GM12878 (cell line): Measurements from ENCODE around the gene MGMT. TPM values are rescaled to one million over a fixed set of nuclear protein-coding genes. Genes with fewer than 3 reads are reported as not detected.

Experiments
- ATAC-seq: fragments of 200-7000 bp; cut with Tn5 transposase; 3 replicates; pipeline ENCODE4 v1.9.1; 2020; ENCODE audit warnings: mild to moderate bottlenecking, moderate library complexity
- BruUV-seq: library from RNA; stranded (reverse); fragments of 400-500 nt; replicated peaks from 2 replicates; lab custom pipeline; 2021; lab: Mats Ljungman, UMichigan
- CTCF ChIA-PET: fragments of 300-600 bp; sonication (Branson Sonifier 250); formaldehyde crosslinking; extraction: SDS; loops from one replicate; lab custom pipeline; 2021; ENCODE audit warnings: inconsistent platforms; lab: Yijun Ruan, JAX
- POLR2A ChIA-PET: fragments of 350-600 bp; formaldehyde crosslinking; extraction: SDS; loops from one replicate; lab custom pipeline; 2021; ENCODE audit warnings: inconsistent platforms; lab: Charles Lee
- RAD21 ChIA-PET: fragments of 300-600 bp; sonication (Branson Sonifier 250); formaldehyde crosslinking; loops from one replicate; lab custom pipeline; 2023; ENCODE audit warnings: antibody characterized with exemption; ENCODE audit not compliant: unreplicated experiment; lab: Charles Lee
- SMC1A ChIA-PET: fragments of 300-600 bp; sonication (Branson Sonifier 250); formaldehyde crosslinking; loops from one replicate; lab custom pipeline; 2023; ENCODE audit not compliant: unreplicated experiment, uncharacterized antibody; lab: Charles Lee
- DNase-seq: peaks from one replicate; pipeline ENCODE4 v3.0.0-alpha.2; 2011; ENCODE audit warnings: low read depth, low spot score
- FAIRE-seq: peaks from 3 replicates; lab custom pipeline; 2011; peaks lifted over from hg19 to GRCh38; lab: Jason Lieb, UNC
- H2AFZ ChIP-seq: 2 replicates; pipeline ENCODE4 v1.6.0; 2011; ENCODE audit warnings: low read depth, low read length, control low read depth; ENCODE audit not compliant: control insufficient read depth
- H3K27ac ChIP-seq: 2 replicates; pipeline ENCODE4 v1.5.1; 2011; ENCODE audit warnings: control low read depth; ENCODE audit not compliant: control insufficient read depth, insufficient read depth
- H3K27me3 ChIP-seq, 2 experiments: replicated peaks in 1 of 2; 2 replicates each; pipeline versions ENCODE4 v1.6.0 to v1.6.1; 2011; ENCODE audit warnings: low read length in 1 of 2; ENCODE audit not compliant: control insufficient read depth in 2 of 2, insufficient read depth in 2 of 2
- H3K36me3 ChIP-seq, 2 experiments: 2 replicates each; pipeline ENCODE4 v1.5.1; 2011; ENCODE audit warnings: low read length in 1 of 2; ENCODE audit not compliant: control insufficient read depth in 2 of 2, insufficient read depth in 2 of 2
- H3K4me1 ChIP-seq: 2 replicates; pipeline ENCODE4 v1.6.1; 2011; ENCODE audit warnings: mild to moderate bottlenecking, low read length, moderate library complexity, mixed read lengths; ENCODE audit not compliant: control insufficient read depth, insufficient read depth
- H3K4me2 ChIP-seq: 2 replicates; pipeline ENCODE4 v1.6.0; 2011; ENCODE audit warnings: control low read depth; ENCODE audit not compliant: control insufficient read depth, insufficient read depth
- H3K4me3 ChIP-seq: fragments of 200-600 bp; sonication (generic); 2 replicates; pipeline ENCODE4 v1.5.1; 2016
- H3K79me2 ChIP-seq: 2 replicates; pipeline ENCODE4 v1.6.0; 2011; ENCODE audit warnings: low read length; ENCODE audit not compliant: control insufficient read depth, insufficient read depth
- H3K9ac ChIP-seq: 2 replicates; pipeline ENCODE4 v1.8.0; 2011; ENCODE audit warnings: low read length, control low read depth, mixed read lengths; ENCODE audit not compliant: control insufficient read depth, insufficient read depth
- H3K9me3 ChIP-seq: replicated peaks from 3 replicates; pipeline ENCODE4 v1.5.1; 2011; ENCODE audit warnings: mild to moderate bottlenecking, low read length; ENCODE audit not compliant: control insufficient read depth, insufficient read depth
- H4K20me1 ChIP-seq: 2 replicates; pipeline ENCODE4 v1.6.0; 2011; ENCODE audit not compliant: control insufficient read depth, insufficient read depth
- ATF7 ChIP-seq: fragments of 450-650 bp; IDR thresholded peaks from 2 replicates; pipeline ENCODE4 v1.6.1; 2016; ENCODE audit warnings: low read depth, mild to moderate bottlenecking
- BCL11A ChIP-seq: IDR thresholded peaks from 2 replicates; pipeline ENCODE4 v1.6.1; 2011; ENCODE audit warnings: low read depth, low read length
- BCL3 ChIP-seq: IDR thresholded peaks from 2 replicates; pipeline ENCODE4 v1.6.1; 2011; ENCODE audit warnings: borderline replicate concordance, low read depth, mild to moderate bottlenecking, moderate library complexity, low read length; ENCODE audit not compliant: insufficient read depth, poor library complexity, severe bottlenecking
- CBX5 ChIP-seq: sonication (generic); IDR thresholded peaks from 2 replicates; pipeline ENCODE4 v1.6.1; 2016; ENCODE audit warnings: low read depth, moderate library complexity, mild to moderate bottlenecking, inconsistent platforms
- MTA3 ChIP-seq: IDR thresholded peaks from 2 replicates; pipeline ENCODE4 v1.6.1; 2012; ENCODE audit warnings: low read length, inconsistent platforms, borderline replicate concordance
- PAX5 ChIP-seq: IDR thresholded peaks from 2 replicates; pipeline ENCODE4 v1.6.1; 2011; ENCODE audit warnings: low read depth, low read length, borderline replicate concordance
- SIX5 ChIP-seq: IDR thresholded peaks from 2 replicates; pipeline ENCODE4 v1.6.1; 2011; ENCODE audit warnings: mild to moderate bottlenecking, low read depth, low read length, moderate library complexity; ENCODE audit not compliant: severe bottlenecking
- SMARCA5 ChIP-seq: fragments of 450-650 bp; IDR thresholded peaks from 2 replicates; pipeline ENCODE4 v1.6.1; 2017; ENCODE audit warnings: mild to moderate bottlenecking
- SP1 ChIP-seq: IDR thresholded peaks from one replicate; pipeline ENCODE4 v1.6.1; 2011; ENCODE audit warnings: low read depth, low read length
- STAT1 ChIP-seq: fragments of 450-650 bp; conservative IDR thresholded peaks from 2 replicates; pipeline ENCODE4 v1.6.1; 2014; ENCODE audit warnings: antibody characterized with exemption, mild to moderate bottlenecking
- ZBTB33 ChIP-seq: fragments of 450-650 bp; IDR thresholded peaks from 2 replicates; pipeline ENCODE4 v1.6.1; 2017; ENCODE audit warnings: mild to moderate bottlenecking
- WGBS: methylation state at CpG from one replicate; pipeline ENCODE4 v1.1.6; 2016; ENCODE audit warnings: low lambda C conversion rate; ENCODE audit not compliant: insufficient replicate concordance, insufficient coverage; ENCODE audit errors: missing lambda C conversion rate; 5-methylcytosine and 5-hydroxymethylcytosine counted together
- in situ Hi-C: fragments of 300-500 bp; cut with MboI; formaldehyde crosslinking; loops from 9 replicates; pipeline ENCODE4 v1.14.3; 2018; ENCODE audit warnings: mixed read lengths
- intact Hi-C: fragments of 100-400 bp; cut with micrococcal nuclease; formaldehyde crosslinking; loops from one replicate; pipeline ENCODE4 v1.14.2; 2022; ENCODE audit not compliant: unreplicated experiment
- polyA plus RNA-seq, 11 experiments: library from polyadenylated mRNA; depleted of rRNA in 4 of 11; unstranded in 6 of 11; stranded (reverse) in 5 of 11; fragments of >200 nt; fragmentation: Nextera tagmentation in 4 of 11; fragmentation: Illumina TruSeq in 1 of 11; extraction: Ambion mirVana in 4 of 11; extraction: Trizol in 1 of 11; gene quantifications; 1 replicate in 1 of 11; 2 replicates in 10 of 11; pipeline versions ENCODE4 v1.2.1 to v1.2.3, GENCODE V29; 2011 to 2016; ENCODE audit warnings: inconsistent platforms in 2 of 11, missing spikeins in 2 of 11, low read depth in 1 of 11
- total RNA-seq, 4 experiments: library from RNA; depleted of rRNA in 3 of 4; stranded (reverse); fragments of >200 nt in 3 of 4; fragmentation: Illumina TruSeq in 1 of 4; extraction: Trizol in 1 of 4; gene quantifications; 2 replicates each; pipeline versions ENCODE4 v1.2.1 to v1.2.3, GENCODE V29; 2013 to 2021
- TF ChIP-seq, protein P1 (sequence below): fragments of 450-650 bp; formaldehyde crosslinking; IDR thresholded peaks from 2 replicates; pipeline ENCODE4 v1.4.0; 2020; ENCODE audit warnings: mild to moderate bottlenecking, moderate library complexity

The MGMT gene
- total and polyA plus RNA-seq, 10 of the 15 experiments (the other 5 are each of a cell fraction or from before 2014, with no cell fraction given): 0.16 to 24.2 (median 13.3) TPM

DNA sequence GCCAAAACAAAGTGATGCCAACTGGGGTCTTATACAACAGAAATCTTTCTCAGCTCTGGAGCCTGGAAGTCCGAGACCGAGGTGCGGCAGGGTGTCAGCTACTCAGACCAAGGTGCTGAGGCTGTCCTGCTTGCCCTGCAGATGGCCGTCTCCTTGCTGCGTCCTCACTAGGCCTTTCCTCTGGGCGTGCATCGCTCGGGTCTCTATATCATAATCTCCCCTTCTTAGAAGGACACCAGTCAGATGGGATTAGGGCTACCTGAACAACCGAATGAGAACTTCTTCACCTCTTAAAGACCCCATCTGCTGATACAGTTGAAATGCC is 252.3 kb downstream of the MGMT start:
- Histone ChIP-seq H3K27me3 (no peaks in the 10 kb centered on the region), H3K36me3 (no peaks in the 10 kb centered on the region), H3K4me3 (no peak overlapping the region), H3K9ac (no peak overlapping the region), H2AFZ (no peak overlapping the region), H3K79me2 (no peaks in the 10 kb centered on the region), H4K20me1 (no peaks in the 10 kb centered on the region), H3K9me3 (no peaks in the 10 kb centered on the region; the same call in 2 of the 3 replicates), H3K27ac (no peak overlapping the region), H3K4me2 (no peak overlapping the region), H3K4me1 (no peaks in the 10 kb centered on the region)
- FAIRE-seq (no peak), DNase-seq (no peak), ATAC-seq (no peak)
- ChIA-PET RAD21 (no interaction called here), CTCF (no interaction called here), SMC1A (no interaction called here), POLR2A (no interaction called here)
- no peak for TF ChIP-seq ZBTB33
- TF ChIP-seq STAT1: no peak
- no peak for TF ChIP-seq SP1
- TF ChIP-seq, protein P1, sequence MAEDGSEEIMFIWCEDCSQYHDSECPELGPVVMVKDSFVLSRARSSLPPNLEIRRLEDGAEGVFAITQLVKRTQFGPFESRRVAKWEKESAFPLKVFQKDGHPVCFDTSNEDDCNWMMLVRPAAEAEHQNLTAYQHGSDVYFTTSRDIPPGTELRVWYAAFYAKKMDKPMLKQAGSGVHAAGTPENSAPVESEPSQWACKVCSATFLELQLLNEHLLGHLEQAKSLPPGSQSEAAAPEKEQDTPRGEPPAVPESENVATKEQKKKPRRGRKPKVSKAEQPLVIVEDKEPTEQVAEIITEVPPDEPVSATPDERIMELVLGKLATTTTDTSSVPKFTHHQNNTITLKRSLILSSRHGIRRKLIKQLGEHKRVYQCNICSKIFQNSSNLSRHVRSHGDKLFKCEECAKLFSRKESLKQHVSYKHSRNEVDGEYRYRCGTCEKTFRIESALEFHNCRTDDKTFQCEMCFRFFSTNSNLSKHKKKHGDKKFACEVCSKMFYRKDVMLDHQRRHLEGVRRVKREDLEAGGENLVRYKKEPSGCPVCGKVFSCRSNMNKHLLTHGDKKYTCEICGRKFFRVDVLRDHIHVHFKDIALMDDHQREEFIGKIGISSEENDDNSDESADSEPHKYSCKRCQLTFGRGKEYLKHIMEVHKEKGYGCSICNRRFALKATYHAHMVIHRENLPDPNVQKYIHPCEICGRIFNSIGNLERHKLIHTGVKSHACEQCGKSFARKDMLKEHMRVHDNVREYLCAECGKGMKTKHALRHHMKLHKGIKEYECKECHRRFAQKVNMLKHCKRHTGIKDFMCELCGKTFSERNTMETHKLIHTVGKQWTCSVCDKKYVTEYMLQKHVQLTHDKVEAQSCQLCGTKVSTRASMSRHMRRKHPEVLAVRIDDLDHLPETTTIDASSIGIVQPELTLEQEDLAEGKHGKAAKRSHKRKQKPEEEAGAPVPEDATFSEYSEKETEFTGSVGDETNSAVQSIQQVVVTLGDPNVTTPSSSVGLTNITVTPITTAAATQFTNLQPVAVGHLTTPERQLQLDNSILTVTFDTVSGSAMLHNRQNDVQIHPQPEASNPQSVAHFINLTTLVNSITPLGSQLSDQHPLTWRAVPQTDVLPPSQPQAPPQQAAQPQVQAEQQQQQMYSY (CRISPR knock-in tag): no peak
- no peak for TF ChIP-seq ATF7
- no peak for TF ChIP-seq MTA3
- no peak for TF ChIP-seq SMARCA5
- no peak for TF ChIP-seq SIX5
- TF ChIP-seq BCL3: no peak
- no peak for TF ChIP-seq BCL11A
- TF ChIP-seq PAX5: no peak
- TF ChIP-seq CBX5: no peak
- intact Hi-C loops: no loop called here
- no TSS peak for BruUV-seq
- WGBS: 95% methylated on average over 9 of the region's 9 CpGs
- in situ Hi-C loops: no loop called here
